HepG2 (cell line): ENCODE measurements around the gene FFAR2. TPM values are rescaled to one million over a fixed set of nuclear protein-coding genes. Genes with fewer than 3 reads are reported as not detected.

Experiments
- ATAC-seq: fragments of 200-7000 bp; cut with Tn5 transposase; 3 replicates; pipeline ENCODE4 v1.9.1; 2020; ENCODE audit warnings: mild to moderate bottlenecking, moderate library complexity
- BruUV-seq: library from RNA; stranded (reverse); fragments of 400-500 nt; replicated peaks from 2 replicates; lab custom pipeline; 2021; lab: Mats Ljungman, UMichigan
- CTCF ChIA-PET: fragments of 300-600 bp; formaldehyde crosslinking; extraction: SDS; loops from one replicate; lab custom pipeline; 2021; ENCODE audit warnings: low total read pairs, inconsistent platforms, low intra/inter-chr PET ratio; lab: Yijun Ruan, JAX
- POLR2A ChIA-PET: fragments of 350-600 bp; sonication (Branson Sonifier 250); formaldehyde crosslinking; loops from one replicate; lab custom pipeline; 2020; ENCODE audit warnings: antibody characterized with exemption, inconsistent platforms; lab: Yijun Ruan, JAX
- DNase-seq: peaks from one replicate; pipeline ENCODE4 v3.0.0-alpha.2; 2015; ENCODE audit warnings: low spot score
- FAIRE-seq: peaks from 3 replicates; lab custom pipeline; 2011; peaks lifted over from hg19 to GRCh38; lab: Jason Lieb, UNC
- H2AFZ ChIP-seq: one replicate; pipeline ENCODE4 v1.6.1; 2011; ENCODE audit warnings: low read length, inconsistent platforms
- H3K27ac ChIP-seq: fragments of 300-600 bp; 3 replicates; pipeline ENCODE4 v1.8.0; 2011; ENCODE audit warnings: mixed run types, mild to moderate bottlenecking, mixed read lengths, low read length, inconsistent platforms; ENCODE audit not compliant: insufficient read depth; ENCODE audit errors: extremely low read length
- H3K27me3 ChIP-seq, 2 experiments: fragments of 200-600 bp in 1 of 2; 2 replicates in 1 of 2; 3 replicates in 1 of 2; pipeline versions ENCODE4 v1.6.0 to v1.8.0; 2011; ENCODE audit warnings: low read length in 2 of 2, mild to moderate bottlenecking in 2 of 2, moderate library complexity in 2 of 2, inconsistent platforms in 1 of 2; ENCODE audit not compliant: insufficient read depth in 2 of 2, control insufficient read depth in 1 of 2
- H3K36me3 ChIP-seq, 2 experiments: fragments of 200-600 bp in 1 of 2; replicated peaks in 1 of 2; 2 replicates in 1 of 2; 3 replicates in 1 of 2; pipeline versions ENCODE4 v1.5.1 to v1.8.0; 2011; ENCODE audit warnings: low read length in 2 of 2, inconsistent platforms in 1 of 2; ENCODE audit not compliant: insufficient read depth in 2 of 2, control insufficient read depth in 1 of 2
- H3K4me1 ChIP-seq: 2 replicates; pipeline ENCODE4 v1.5.1; 2012; ENCODE audit warnings: low read length, inconsistent platforms; ENCODE audit not compliant: insufficient read depth
- H3K4me2 ChIP-seq: 2 replicates; pipeline ENCODE4 v1.6.0; 2011; ENCODE audit warnings: low read depth, low read length, inconsistent platforms
- H3K4me3 ChIP-seq, 3 experiments: fragments of 200-600 bp in 1 of 3; sonication (generic), shearing (Covaris generic) in 1 of 3; replicated peaks in 1 of 3; 2 replicates each; pipeline ENCODE4 v1.5.1; 2011 to 2016; ENCODE audit warnings: low read length in 3 of 3, inconsistent platforms in 2 of 3, low read depth in 2 of 3, mild to moderate bottlenecking in 2 of 3, control low read depth in 1 of 3, mixed read lengths in 1 of 3; ENCODE audit not compliant: insufficient read depth in 1 of 3
- H3K79me2 ChIP-seq: one replicate; pipeline ENCODE4 v1.6.1; 2011; ENCODE audit warnings: low read length, inconsistent platforms; ENCODE audit not compliant: insufficient read depth
- H3K9ac ChIP-seq: 2 replicates; pipeline ENCODE4 v1.6.0; 2011; ENCODE audit warnings: mild to moderate bottlenecking, low read depth, low read length, inconsistent platforms; ENCODE audit not compliant: insufficient read depth
- H3K9me3 ChIP-seq: 2 replicates; pipeline ENCODE4 v1.5.1; 2012; ENCODE audit warnings: mild to moderate bottlenecking, low read length
- H4K20me1 ChIP-seq: 2 replicates; pipeline ENCODE4 v1.6.0; 2011; ENCODE audit warnings: inconsistent platforms, mild to moderate bottlenecking, low read length, moderate library complexity; ENCODE audit not compliant: insufficient read depth
- NCOR1 ChIP-seq: fragments of 200-600 bp; sonication (generic); IDR thresholded peaks from 2 replicates; pipeline ENCODE4 v1.7.0; 2017; ENCODE audit warnings: antibody characterized with exemption, low read length, borderline replicate concordance
- NFRKB ChIP-seq: fragments of 450-650 bp; IDR thresholded peaks from 2 replicates; pipeline ENCODE4 v1.6.1; 2017
- SAP130 ChIP-seq: IDR thresholded peaks from 2 replicates; pipeline ENCODE4 v1.6.1; 2016; ENCODE audit warnings: low read depth
- SNRNP70 ChIP-seq: fragments of 200-400 bp; formaldehyde crosslinking; IDR thresholded peaks from 2 replicates; pipeline ENCODE4 v1.6.1; 2017; ENCODE audit warnings: mild to moderate bottlenecking, low read depth, low read length, moderate library complexity
- SYNCRIP ChIP-seq: fragments of 200-400 bp; formaldehyde crosslinking; IDR thresholded peaks from 2 replicates; pipeline ENCODE4 v1.6.1; 2018; ENCODE audit warnings: mild to moderate bottlenecking, low read depth, low read length; ENCODE audit not compliant: insufficient read depth
- TARDBP ChIP-seq: sonication (generic); formaldehyde crosslinking; IDR thresholded peaks from 2 replicates; pipeline ENCODE4 v1.8.0; 2022; ENCODE audit warnings: mild to moderate bottlenecking, missing genetic modification reagents
- ZFP82 ChIP-seq: sonication (generic); formaldehyde crosslinking; IDR thresholded peaks from 2 replicates; pipeline ENCODE4 v1.5.1; 2020; ENCODE audit warnings: mild to moderate bottlenecking, missing genetic modification reagents, borderline replicate concordance
- ZNF121 ChIP-seq: sonication (generic); formaldehyde crosslinking; IDR thresholded peaks from 2 replicates; pipeline ENCODE4 v1.5.0; 2020; ENCODE audit warnings: mild to moderate bottlenecking, missing genetic modification reagents
- ZNF354B ChIP-seq: sonication (generic); formaldehyde crosslinking; IDR thresholded peaks from 2 replicates; pipeline ENCODE4 v1.8.0; 2022; ENCODE audit warnings: mild to moderate bottlenecking, missing genetic modification reagents
- ZNF510 ChIP-seq: sonication (generic); formaldehyde crosslinking; IDR thresholded peaks from 2 replicates; pipeline ENCODE4 v1.4.0; 2020; ENCODE audit warnings: low read depth, mild to moderate bottlenecking, missing genetic modification reagents
- WGBS: methylation state at CpG from one replicate; pipeline ENCODE4 v1.1.6; 2017; ENCODE audit warnings: low lambda C conversion rate; 5-methylcytosine and 5-hydroxymethylcytosine counted together
- in situ Hi-C: cut with HindIII; loops from 2 replicates; pipeline ENCODE4 v1.10.0; 2017; ENCODE audit warnings: low pct_unique_long_range_greater_than_20kb; ENCODE audit not compliant: extremely low pct_ligation_motif_present
- intact Hi-C: fragments of 100-400 bp; cut with micrococcal nuclease; formaldehyde crosslinking; loops from one replicate; pipeline ENCODE4 v1.10.0; 2022; ENCODE audit not compliant: unreplicated experiment
- polyA plus RNA-seq, 8 experiments: library from polyadenylated mRNA; depleted of rRNA in 3 of 8; stranded (reverse) in 7 of 8; unstranded in 1 of 8; fragments of >200 nt; fragmentation: Illumina TruSeq in 4 of 8; extraction: Trizol in 4 of 8; gene quantifications; 2 replicates each; pipeline versions ENCODE4 v1.2.1 to v1.2.3, GENCODE V29; 2011 to 2016; ENCODE audit warnings: low read depth in 4 of 8, missing spikeins in 1 of 8, mixed read lengths in 1 of 8; ENCODE audit not compliant: insufficient read depth in 1 of 8
- total RNA-seq, 5 experiments: library from RNA; depleted of rRNA; stranded (reverse); fragments of >200 nt; fragmentation: Illumina TruSeq; extraction: Trizol; gene quantifications; 2 replicates each; pipeline ENCODE4 v1.2.3, GENCODE V29; 2016; ENCODE audit warnings: low read depth in 1 of 5
- TF ChIP-seq, protein P1 (sequence below): sonication (generic); formaldehyde crosslinking; IDR thresholded peaks from 2 replicates; pipeline ENCODE4 v1.4.0; 2020; ENCODE audit warnings: mild to moderate bottlenecking, missing genetic modification reagents, borderline replicate concordance
- TF ChIP-seq, protein P2 (sequence below): sonication (generic); formaldehyde crosslinking; IDR thresholded peaks from 2 replicates; pipeline ENCODE4 v1.4.0; 2020; ENCODE audit warnings: mild to moderate bottlenecking, missing genetic modification reagents

The FFAR2 gene
- total and polyA plus RNA-seq, 2 of the 13 experiments (the other 11 are each of a cell fraction or from before 2014, with no cell fraction given): 0.12 TPM; not detected in 1

DNA sequence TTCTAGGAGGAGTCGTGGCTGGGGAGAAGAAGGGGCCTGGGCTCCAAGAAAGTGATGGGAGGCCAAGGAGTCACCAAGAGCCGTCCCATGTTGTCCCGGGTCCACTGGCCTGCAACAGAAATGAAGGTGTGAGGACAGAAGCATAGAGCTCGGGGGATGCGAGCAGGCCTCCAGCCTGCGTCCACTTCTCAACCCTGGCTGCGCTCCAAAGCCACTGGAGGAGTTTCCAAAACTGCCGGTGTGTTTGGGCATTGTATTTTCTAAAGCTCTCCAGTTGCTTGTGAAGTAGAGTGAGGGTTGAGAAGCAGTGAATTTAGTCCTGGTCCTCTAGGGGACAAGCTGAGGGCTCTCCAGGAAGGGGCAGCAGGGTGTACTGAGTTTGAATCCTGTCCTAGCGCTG lies 13.0 kb downstream of the FFAR2 start:
- 81% methylated on average over 8 of the region's 9 CpGs for WGBS
- no peaks in the 10 kb centered on the region for H3K36me3 ChIP-seq
- no peak for ATAC-seq
- H3K9ac ChIP-seq: no peak overlapping the region
- ChIA-PET CTCF (no interaction called here), POLR2A (no interaction called here)
- BruUV-seq: no TSS peak
- no peak overlapping the region for H3K4me3 ChIP-seq
- FAIRE-seq: no peak
- in situ Hi-C loops: no loop called here
- no peaks in the 10 kb centered on the region for H3K79me2 ChIP-seq
- DNase-seq: no peak
- no peak overlapping the region for H2AFZ ChIP-seq
- TF ChIP-seq TARDBP (no peak), ZNF121 (no peak), SAP130 (CRISPR knock-in tag) (no peak), ZFP82 (CRISPR knock-in tag) (no peak), NCOR1 (no peak), ZNF354B (no peak), SNRNP70 (no peak), NFRKB (no peak), ZNF510 (CRISPR knock-in tag) (no peak), SYNCRIP (no peak)
- TF ChIP-seq, protein P1, sequence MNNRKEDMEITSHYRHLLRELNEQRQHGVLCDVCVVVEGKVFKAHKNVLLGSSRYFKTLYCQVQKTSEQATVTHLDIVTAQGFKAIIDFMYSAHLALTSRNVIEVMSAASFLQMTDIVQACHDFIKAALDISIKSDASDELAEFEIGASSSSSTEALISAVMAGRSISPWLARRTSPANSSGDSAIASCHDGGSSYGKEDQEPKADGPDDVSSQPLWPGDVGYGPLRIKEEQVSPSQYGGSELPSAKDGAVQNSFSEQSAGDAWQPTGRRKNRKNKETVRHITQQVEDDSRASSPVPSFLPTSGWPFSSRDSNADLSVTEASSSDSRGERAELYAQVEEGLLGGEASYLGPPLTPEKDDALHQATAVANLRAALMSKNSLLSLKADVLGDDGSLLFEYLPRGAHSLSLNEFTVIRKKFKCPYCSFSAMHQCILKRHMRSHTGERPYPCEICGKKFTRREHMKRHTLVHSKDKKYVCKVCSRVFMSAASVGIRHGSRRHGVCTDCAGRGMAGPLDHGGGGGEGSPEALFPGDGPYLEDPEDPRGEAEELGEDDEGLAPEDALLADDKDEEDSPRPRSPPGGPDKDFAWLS (CRISPR knock-in tag): no peak
- TF ChIP-seq, protein P2, sequence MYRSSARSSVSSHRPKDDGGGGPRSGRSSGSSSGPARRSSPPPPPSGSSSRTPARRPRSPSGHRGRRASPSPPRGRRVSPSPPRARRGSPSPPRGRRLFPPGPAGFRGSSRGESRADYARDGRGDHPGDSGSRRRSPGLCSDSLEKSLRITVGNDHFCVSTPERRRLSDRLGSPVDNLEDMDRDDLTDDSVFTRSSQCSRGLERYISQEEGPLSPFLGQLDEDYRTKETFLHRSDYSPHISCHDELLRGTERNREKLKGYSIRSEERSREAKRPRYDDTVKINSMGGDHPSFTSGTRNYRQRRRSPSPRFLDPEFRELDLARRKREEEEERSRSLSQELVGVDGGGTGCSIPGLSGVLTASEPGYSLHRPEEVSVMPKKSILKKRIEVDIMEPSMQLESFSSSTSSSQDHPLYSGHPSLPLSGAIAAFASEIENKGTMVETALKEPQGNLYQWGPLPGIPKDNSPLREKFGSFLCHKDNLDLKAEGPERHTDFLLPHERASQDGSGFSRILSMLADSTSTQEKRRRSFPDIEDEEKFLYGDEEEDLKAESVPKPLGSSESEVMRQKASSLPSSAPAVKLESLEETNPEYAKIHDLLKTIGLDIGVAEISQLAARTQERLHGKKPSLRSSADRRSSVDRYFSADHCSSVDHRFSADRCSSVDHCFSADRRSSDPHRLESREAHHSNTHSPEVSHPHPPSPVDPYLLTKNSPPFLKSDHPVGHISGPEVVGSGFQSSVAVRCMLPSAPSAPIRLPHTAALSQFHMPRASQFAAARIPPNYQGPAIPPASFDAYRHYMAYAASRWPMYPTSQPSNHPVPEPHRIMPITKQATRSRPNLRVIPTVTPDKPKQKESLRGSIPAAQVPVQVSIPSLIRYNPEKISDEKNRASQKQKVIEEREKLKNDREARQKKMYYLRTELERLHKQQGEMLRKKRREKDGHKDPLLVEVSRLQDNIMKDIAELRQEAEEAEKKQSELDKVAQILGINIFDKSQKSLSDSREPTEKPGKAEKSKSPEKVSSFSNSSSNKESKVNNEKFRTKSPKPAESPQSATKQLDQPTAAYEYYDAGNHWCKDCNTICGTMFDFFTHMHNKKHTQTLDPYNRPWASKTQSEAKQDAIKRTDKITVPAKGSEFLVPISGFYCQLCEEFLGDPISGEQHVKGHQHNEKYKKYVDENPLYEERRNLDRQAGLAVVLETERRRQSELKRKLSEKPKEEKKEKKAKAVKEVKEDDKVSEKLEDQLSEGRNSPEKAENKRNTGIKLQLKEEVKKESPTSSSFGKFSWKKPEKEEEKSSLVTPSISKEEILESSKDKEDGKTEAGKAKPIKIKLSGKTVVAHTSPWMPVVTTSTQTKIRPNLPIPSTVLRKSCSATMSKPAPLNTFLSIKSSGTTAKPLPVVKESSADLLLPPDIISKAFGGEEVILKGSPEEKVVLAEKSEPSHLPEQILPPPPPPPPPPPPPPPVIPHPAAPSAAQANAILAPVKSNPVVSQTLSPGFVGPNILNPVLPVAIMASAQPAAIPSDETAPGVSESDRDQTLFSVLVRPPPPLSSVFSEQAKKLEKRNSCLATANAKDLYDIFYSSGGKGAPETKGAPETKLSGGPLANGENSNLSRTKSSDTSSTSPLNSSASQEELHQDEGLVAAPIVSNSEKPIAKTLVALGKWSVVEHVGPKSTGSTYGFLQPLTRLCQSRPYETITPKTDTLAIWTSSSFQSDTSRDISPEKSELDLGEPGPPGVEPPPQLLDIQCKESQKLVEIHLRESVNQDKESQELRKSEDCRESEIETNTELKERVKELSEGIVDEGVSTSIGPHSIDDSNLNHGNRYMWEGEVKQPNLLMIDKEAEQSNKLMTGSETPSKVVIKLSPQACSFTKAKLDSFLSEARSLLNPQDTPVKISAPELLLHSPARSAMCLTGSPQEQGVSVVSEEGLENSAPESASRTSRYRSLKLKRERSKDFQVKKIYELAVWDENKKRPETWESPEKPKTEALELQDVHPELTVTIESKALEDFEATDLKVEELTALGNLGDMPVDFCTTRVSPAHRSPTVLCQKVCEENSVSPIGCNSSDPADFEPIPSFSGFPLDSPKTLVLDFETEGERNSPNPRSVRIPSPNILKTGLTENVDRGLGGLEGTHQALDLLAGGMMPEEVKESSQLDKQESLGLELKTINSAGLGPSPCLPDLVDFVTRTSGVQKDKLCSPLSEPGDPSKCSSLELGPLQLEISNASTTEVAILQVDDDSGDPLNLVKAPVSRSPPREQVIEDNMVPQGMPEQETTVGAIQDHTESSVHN (CRISPR knock-in tag): no peak
- no peaks in the 10 kb centered on the region for H4K20me1 ChIP-seq
- no peak overlapping the region for H3K4me2 ChIP-seq
- peaks cover 62% of the 10 kb centered on the region for H3K4me1 ChIP-seq
- intact Hi-C loops: no loop called here
- no peak overlapping the region for H3K27ac ChIP-seq
- no peaks in the 10 kb centered on the region; a peak in 1 of 5 replicates for H3K27me3 ChIP-seq
- H3K9me3 ChIP-seq: no peaks in the 10 kb centered on the region
